Stimulated activated CD4-positive, alpha-beta T cell treated with anti-CD3 and anti-CD28 coated beads, TNF-alpha, amount 100 ng/mL, for 24 hours (primary cell): ENCODE results near the gene RANBP10.
A peak's percentile ranks its signal among the peaks of the same experiment; 100 is the strongest.

Source experiments
- DNase-seq, 3 experiments: peaks; one replicate each; pipeline ENCODE4 v3.0.0-alpha.2; 2020; ENCODE audit warnings: low read depth in 3 of 3

Gene RANBP10

GRCh38 chr16:67748834-67749233 lies 57.5 kb downstream of the RANBP10 start:
- no peak for DNase-seq

GRCh38 chr16:67746846-67747245 lies 59.5 kb downstream of the RANBP10 start:
- no peak for DNase-seq

DNA sequence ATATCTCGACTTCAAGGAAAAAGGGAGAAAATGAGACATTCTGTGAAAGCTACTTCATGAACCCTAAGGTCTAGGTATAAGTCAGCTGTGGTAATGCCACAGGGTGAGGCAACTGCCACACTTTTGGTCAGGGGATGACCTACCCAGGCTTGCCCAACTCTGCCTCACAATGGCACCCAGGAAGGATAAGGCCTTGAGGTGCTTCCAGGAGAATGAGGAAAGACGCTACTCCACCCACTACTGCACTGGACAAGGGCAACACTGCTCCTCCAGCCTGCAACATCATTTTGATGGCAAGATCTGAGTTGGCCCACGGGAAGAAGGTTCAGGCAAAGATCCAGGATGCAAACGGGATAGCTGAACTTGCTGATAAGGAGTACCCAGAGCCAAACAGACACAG lies 65.2 kb downstream of the RANBP10 start:
- no peak for DNase-seq

DNA sequence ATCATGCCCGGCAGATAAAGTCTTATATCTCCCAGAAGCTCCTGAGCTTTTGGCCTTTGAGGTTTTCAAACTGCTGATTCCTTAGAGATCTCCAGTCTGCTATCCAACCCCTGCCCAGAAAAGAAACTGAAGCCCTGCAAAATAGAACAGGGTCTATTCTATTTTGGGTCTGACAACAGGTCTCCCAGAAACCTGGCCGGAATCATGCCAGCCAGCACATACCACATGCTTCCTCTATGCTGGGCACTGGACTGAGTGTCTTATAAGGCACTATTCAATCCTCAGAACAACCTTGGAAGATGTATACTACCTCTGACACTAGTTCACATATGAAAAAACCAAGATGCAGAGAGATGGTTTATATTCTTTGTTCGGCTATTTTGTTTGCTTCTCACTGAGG lies 66.0 kb downstream of the RANBP10 start:
- no peak for DNase-seq

DNA sequence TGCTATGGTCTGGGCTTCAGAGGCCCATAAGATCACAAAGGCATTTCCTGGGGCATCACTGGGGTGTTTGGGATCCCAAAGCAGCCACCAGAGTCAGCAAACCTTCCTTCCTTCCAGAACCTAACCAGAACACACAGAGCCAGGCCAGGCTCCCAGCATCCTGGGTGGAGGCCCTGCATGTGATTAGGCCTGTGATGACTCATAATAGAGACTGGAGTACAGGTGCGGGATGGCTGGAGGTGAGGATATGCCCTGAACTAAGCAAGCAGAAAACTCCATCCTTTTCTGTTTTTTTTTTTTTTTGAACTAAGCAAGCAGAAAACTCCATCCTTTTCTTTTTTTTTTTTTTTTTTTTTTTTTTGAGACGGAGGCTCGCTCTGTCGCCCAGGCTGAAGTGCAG lies 69.5 kb downstream of the RANBP10 start:
- DNase-seq: no peak

- DNase-seq: no peak
Observed at GRCh38 chr16:67734731-67735201, 71.6 kb downstream of the RANBP10 start.

GRCh38 chr16:67733734-67734470 lies 72.5 kb downstream of the RANBP10 start:
- no peak for DNase-seq

DNA sequence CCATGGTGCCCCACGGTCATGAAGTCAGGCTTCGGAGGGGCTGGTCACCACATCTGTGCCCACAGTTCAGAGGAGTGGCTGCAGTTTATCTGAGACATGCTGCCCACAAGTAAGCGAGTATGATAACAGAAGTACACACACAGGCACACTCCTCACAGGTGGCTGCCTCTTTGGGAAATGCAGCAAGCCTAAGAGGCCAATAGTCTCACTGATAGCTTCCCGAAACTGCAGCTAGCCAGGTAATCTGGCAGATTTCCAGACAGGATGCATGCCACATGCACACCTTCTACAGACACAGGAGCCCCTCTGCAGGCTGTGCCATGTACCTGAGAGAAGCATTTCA lies 74.6 kb downstream of the RANBP10 start:
- DNase-seq: no peak

GRCh38 chr16:67731071-67731752 lies 75.1 kb downstream of the RANBP10 start:
- DNase-seq: no peak

- no peak for DNase-seq
Observed at GRCh38 chr16:67730326-67730725, 76.0 kb downstream of the RANBP10 start.

DNA sequence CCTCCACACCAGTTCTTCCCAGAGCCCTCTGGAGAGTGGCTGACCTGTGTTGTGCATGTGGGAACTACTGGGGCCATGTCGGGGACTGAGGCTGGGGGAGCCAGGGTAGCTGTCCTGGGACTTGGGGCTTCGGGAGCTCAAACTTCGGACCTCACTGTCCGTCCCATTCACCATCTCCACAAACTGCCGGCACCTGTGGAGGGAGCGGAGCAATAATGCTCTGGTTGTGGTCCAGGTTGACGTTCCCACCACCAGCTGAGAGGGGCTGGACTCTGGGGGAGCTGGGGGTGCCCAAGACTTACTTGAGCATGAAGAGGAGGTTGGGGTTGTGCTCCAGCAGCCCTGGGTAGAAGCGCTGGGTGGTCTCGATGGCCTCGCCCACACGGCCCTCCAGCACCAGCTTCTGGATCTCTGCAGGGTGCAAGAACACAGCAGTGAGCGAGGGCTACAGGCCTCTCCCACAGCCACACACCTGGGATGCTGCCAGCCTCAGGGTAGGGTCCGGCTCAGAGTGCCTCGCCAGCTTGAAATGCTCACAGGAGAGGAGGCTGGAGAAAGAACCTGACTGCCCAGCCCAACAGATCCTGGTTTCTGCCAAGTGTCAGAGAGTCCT lies 76.6 kb downstream of the RANBP10 start:
- DNase-seq: no peak

DNA sequence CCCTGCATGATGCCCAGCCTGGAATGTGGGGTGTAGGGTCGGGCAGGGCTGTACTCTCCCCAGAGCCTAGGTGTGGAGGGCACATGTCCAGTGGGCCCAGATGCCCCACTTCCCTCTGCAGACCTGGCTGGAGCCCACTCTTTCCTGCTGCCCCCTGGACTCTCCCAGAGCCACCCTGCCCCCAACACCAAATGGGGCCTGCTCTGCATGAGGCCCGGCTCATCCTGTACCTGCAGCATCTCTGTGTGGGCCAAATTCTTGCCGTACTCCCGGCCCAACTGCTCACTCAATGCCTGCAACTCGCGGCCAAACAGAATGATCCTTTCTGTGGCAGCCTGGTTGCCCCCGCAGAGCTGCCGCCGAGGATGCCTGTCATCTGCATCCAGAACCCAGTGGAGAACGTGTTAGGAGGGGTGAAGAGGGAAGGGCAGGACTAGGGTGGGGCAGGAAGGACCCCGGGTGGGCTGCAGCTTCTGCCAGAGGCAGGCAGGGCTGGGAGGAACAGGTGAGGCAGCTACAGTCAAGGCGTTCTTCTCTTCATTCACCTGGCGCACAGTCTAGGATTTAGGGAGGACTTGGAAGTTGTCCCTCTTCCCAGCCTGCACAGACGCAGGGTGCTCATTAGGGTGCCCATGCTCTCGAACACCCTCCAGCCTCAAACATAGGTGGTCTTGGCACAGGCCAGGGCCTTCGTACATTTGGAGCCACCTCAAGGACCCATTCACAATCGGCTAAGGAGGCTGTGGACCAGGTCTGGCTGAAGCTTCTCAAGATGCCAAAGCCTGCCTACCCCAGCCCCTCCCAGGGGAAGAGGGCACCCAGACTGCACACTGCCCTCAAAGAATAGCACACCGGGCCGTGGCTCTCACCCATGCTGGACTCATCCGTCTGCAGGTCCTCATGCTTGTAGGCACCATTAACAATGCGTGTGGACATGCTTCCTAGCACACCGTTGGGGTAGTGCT lies 78.6 kb downstream of the RANBP10 start:
- no peak for DNase-seq

DNA sequence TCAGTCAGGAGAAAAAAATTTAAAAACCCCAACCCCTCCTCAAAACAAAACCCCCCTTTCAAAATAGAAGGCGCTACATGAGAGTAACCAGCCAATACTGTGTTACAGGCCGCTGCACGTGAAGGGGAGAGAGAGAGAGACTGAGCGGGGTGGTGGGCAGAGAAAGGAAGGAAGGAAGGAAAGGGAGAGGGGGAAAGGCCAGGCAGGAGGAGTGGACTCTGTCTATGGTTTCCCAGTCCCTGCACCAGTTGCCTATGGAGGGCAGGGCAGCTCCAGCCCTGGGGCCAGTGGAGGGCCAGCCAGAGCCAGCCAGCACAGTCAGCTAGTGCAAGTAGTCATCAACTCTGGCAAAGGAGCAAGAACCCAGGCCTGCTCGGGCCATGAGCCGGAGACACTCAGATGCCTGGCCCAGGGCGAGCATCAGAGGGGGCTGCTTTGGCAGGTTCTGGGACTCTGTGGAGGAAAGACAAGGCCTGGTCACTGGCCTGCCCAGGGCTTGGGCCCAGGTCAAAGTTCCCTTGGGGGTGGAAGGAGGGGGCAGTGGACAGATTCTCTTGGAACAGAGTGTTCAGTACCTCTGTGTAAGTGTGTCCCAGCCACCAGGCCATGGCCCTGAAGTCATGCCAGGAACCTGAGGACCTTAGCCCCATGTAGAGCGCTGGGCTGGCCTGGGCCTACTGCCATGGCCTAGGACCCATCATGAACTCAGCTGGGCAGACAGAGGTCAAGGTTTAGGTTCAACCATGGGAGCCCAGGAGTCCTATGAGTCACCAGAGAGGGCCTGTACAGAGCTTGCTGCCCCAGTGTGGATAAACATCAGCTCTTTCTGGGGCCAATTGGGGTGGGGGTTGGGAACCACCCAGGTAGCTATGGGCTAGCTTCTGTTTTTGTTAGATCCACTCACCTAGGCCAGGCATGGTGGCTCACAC lies 80.0 kb downstream of the RANBP10 start:
- no peak for DNase-seq

DNA sequence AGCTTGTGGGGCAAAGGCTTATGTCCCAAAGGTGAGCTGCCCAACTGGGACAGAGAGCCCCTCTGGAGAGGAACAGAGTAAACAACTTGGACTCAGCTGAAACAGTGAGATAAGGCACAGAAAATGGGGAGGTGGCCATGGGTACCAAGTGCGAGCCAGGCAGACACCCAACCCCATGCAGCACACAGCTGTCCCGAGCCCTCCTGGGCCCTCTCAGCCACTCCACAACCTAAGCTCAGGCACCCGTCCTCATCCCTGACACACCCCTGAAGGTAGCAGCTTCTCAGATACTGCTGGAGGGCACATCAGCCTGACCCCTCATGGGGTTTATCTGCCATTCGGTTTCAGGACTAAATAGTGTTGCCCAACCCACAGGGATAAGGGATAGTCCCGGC lies 82.5 kb downstream of the RANBP10 start:
- DNase-seq: no peak

DNA sequence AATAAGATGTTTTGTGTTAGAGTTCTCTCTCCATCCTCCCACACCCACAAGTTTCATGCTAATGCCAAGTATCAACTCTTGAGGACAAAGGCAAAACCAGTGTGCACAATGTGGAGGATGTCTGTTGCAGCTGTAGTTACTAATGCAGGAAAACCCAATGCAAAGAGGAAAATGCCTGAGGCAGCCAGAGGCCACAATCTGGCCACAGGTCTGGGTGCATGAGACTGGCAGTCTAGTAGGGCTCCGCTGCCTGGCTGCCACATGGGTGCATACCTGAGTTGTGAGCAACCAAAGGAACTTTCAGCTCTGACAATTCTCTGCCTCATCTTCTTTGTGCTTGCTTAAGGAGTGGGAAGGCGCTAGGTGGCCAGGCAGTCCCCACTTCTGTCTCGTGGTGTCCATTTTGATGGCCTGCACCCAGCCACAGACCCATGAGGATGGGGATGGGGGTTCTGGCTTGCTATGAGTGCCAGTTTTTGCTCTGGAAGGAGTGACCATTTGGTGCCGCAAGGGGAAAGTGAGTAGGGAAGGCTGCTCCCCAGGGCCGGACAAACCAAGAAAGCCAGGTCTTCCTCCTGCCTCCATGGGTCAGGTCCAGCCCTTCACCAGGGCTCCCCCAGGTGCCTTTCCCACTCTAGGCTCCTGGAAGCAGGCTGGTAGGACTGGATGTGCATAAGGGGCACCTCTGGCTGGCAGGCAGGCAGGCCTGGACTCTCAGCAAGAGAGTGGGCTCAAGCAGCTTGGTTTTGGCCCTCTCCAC lies 83.0 kb downstream of the RANBP10 start:
- no peak for DNase-seq

DNA sequence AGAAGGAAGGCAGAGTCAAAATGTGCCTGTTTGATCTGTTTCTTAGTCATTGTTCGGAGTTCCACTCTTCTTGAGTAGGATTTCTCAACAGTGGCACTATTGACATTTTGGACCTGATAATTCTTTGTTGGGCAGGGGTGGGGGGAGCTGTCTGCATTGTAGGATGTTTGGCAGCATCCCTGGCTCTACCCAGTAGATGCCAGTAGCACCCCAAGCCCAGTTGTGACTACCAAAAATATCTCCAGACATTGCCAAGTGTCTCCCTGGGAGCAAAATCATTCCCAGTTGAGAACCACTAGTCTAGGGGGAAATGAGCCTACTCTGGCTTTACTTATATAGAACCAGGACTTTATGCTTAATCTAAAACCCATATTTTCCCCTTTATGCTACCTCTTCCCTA lies 86.1 kb downstream of the RANBP10 start:
- no peak for DNase-seq

- peak in 2 of 3 experiments; percentile 0 to 4 for DNase-seq
Observed at GRCh38 chr16:67719778-67720144, 86.6 kb downstream of the RANBP10 start.

DNA sequence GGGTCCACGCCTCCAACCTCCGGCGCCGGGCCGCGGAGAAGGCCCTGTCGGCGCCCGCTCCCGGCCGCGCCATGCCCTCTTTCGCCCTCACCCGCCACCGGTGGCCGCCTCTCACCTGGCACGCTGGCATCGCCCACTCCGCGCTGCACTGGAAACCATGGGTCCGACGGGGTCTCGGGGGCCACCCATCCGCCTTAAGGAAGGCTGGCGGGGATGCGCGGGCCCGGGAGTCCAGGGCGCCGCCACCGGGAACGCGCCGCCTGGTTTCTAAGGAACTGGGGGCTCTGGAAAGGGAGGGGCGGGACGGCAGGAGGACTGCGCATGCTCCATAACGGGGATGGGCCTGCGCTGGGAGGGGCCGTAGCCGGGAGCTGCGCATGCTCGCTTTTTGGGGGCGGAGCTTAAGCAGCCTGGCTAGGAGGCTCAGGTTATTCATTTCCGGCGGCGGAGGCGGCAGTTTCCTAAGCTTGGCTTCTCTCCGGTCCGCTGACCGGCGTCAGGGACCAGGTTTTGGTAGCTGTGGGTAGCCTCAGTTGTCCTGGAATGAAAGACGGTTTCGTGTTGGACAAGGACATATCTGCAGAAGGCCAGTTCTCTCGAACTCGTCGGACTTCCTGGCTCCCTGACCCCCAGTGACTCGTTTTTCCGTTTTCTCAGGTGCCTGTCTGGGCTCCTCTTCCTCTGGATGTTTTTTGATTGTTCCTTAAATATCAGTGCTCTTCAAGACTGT lies 87.1 kb downstream of the RANBP10 start, which contains the start of gene GFOD2:
Gene GFOD2, minus strand, starts transcription at position 269 of the 730 bp plus-strand sequence. CDS start 33,601 bp downstream, outside the sequence.
- DNase-seq: peak; percentile 97 to 99 (median 99)

DNA sequence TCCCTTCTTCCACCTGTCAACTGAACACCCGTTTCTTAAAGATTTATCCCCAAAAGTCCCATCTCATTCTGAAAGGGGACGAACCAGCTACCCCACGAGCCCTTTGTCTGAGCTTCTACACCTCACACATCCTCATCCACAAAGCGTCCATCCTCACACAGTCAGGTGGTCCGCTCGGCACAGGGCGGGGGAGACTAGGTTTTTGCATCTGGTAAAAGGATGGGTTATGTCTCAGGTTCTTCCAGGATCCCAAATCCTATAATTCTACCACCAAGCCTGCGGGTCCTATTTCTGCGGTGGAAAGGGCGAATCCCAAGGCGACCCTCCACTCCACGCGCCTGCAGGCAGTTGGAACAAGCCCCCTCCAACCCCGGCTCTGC lies 87.7 kb downstream of the RANBP10 start:
- DNase-seq: no peak
